Karpas-422 (cell line): ENCODE data around the gene CORIN. TPM values are rescaled to one million over a fixed set of nuclear protein-coding genes. Genes with fewer than 3 reads are reported as not detected.

Experiments used
- DNase-seq: peaks from one replicate; pipeline ENCODE4 v3.0.0-alpha.2; 2015
- H2AFZ ChIP-seq: fragments of 200-600 bp; sonication (generic); 2 replicates; pipeline ENCODE4 v1.6.1; 2014; ENCODE audit warnings: antibody characterized with exemption, low read length, mixed read lengths
- H3K27ac ChIP-seq: fragments of 200-600 bp; sonication (generic); 2 replicates; pipeline ENCODE4 v1.5.1; 2014; ENCODE audit warnings: mild to moderate bottlenecking, low read length, moderate library complexity
- H3K27me3 ChIP-seq: fragments of 200-600 bp; sonication (generic); 2 replicates; pipeline ENCODE4 v1.6.1; 2014; ENCODE audit warnings: low read length, mixed read lengths
- H3K36me3 ChIP-seq: fragments of 200-600 bp; sonication (generic); 2 replicates; pipeline ENCODE4 v1.6.1; 2014; ENCODE audit warnings: low read length, mixed read lengths; ENCODE audit not compliant: insufficient read depth
- H3K4me1 ChIP-seq: fragments of 200-600 bp; sonication (generic); 2 replicates; pipeline ENCODE4 v1.6.1; 2014; ENCODE audit warnings: mild to moderate bottlenecking, low read length, mixed read lengths
- H3K4me2 ChIP-seq: fragments of 200-600 bp; sonication (generic); 2 replicates; pipeline ENCODE4 v1.6.1; 2014; ENCODE audit warnings: low read length, low read depth, mild to moderate bottlenecking; ENCODE audit not compliant: poor library complexity, severe bottlenecking
- H3K4me3 ChIP-seq: fragments of 200-600 bp; sonication (generic); 2 replicates; pipeline ENCODE4 v1.5.1; 2014; ENCODE audit warnings: mild to moderate bottlenecking, antibody characterized with exemption, low read length, mixed read lengths
- H3K79me2 ChIP-seq: fragments of 200-600 bp; sonication (generic); 2 replicates; pipeline ENCODE4 v1.6.1; 2014; ENCODE audit warnings: mild to moderate bottlenecking, low read length, mixed read lengths
- H3K9ac ChIP-seq: fragments of 200-600 bp; sonication (generic); 2 replicates; pipeline ENCODE4 v1.6.0; 2014; ENCODE audit warnings: low read length
- H3K9me2 ChIP-seq: fragments of 200-600 bp; sonication (generic), shearing (Covaris generic); replicated peaks from 2 replicates; pipeline ENCODE4 v1.6.0; 2014; ENCODE audit warnings: mild to moderate bottlenecking, low read length, moderate library complexity; ENCODE audit not compliant: insufficient read depth
- H3K9me3 ChIP-seq: fragments of 300-700, 200-600 bp; sonication (generic); 2 replicates; pipeline ENCODE4 v1.6.1; 2014; ENCODE audit warnings: low read length, mixed read lengths
- H4K20me1 ChIP-seq: fragments of 200-600 bp; sonication (generic); 2 replicates; pipeline ENCODE4 v1.6.1; 2014; ENCODE audit warnings: mild to moderate bottlenecking, antibody characterized with exemption, low read length, low read depth; ENCODE audit not compliant: insufficient read depth
- total RNA-seq: library from RNA; depleted of rRNA; stranded (reverse); fragments of >200 nt; shearing (Covaris generic); gene quantifications from 2 replicates; pipeline ENCODE4 v1.2.3, GENCODE V29; 2014; ENCODE audit warnings: low replicate concordance

CORIN gene
- total RNA-seq, 1 experiment from 2014 or later = 2.8 TPM

- Histone ChIP-seq H3K36me3 (0 out of 2 replicates have a peak, but pooled peaks cover 4% of the 10 kb centered on the region), H3K4me3 (no peak overlapping the region), H3K9ac (no peak overlapping the region), H3K27ac (no peak overlapping the region), H2AFZ (no peak overlapping the region), H3K9me3 (peaks cover 5% of the 10 kb centered on the region; the same call in 1 of the 2 replicates), H3K4me1 (peaks cover 5% of the 10 kb centered on the region), H3K79me2 (no peaks in the 10 kb centered on the region), H3K27me3 (no peaks in the 10 kb centered on the region), H3K4me2 (peak overlapping the region; percentile 31), H4K20me1 (no peaks in the 10 kb centered on the region), H3K9me2 (no peaks in the 10 kb centered on the region)
- no peak for DNase-seq
These were observed 93.6 kb downstream of the CORIN start for GRCh38 chr4:47744253-47744652.

- no peak for DNase-seq
- 0 out of 2 replicates have a peak, but pooled peaks cover 4% of the 10 kb centered on the region for H3K36me3 ChIP-seq
- no peak overlapping the region for H3K9ac ChIP-seq
- H3K27me3 ChIP-seq = no peaks in the 10 kb centered on the region
- no peaks in the 10 kb centered on the region for H4K20me1 ChIP-seq
- no peak overlapping the region for H3K4me2 ChIP-seq
- H3K79me2 ChIP-seq = no peaks in the 10 kb centered on the region
- no peak overlapping the region for H3K4me3 ChIP-seq
- peaks cover 4% of the 10 kb centered on the region for H3K4me1 ChIP-seq
- no peaks in the 10 kb centered on the region for H3K9me2 ChIP-seq
- no peak overlapping the region for H2AFZ ChIP-seq
- no peak overlapping the region for H3K27ac ChIP-seq
- H3K9me3 ChIP-seq = peaks cover 5% of the 10 kb centered on the region; the same call in 1 of the 2 replicates
These were observed 96.7 kb downstream of the CORIN start for GRCh38 chr4:47741200-47741599.

GRCh38 chr4:47737326-47737725 is 100.5 kb downstream of the CORIN start:
- H3K9ac ChIP-seq = no peak overlapping the region
- H3K4me3 ChIP-seq = no peak overlapping the region
- no peak overlapping the region for H3K27ac ChIP-seq
- H3K36me3 ChIP-seq = no peaks in the 10 kb centered on the region
- peaks cover 5% of the 10 kb centered on the region; the same call in 1 of the 2 replicates for H3K9me3 ChIP-seq
- no peaks in the 10 kb centered on the region for H3K79me2 ChIP-seq
- DNase-seq = no peak
- no peaks in the 10 kb centered on the region for H4K20me1 ChIP-seq
- no peaks in the 10 kb centered on the region for H3K9me2 ChIP-seq
- H3K27me3 ChIP-seq = no peaks in the 10 kb centered on the region
- no peak overlapping the region for H3K4me2 ChIP-seq
- no peaks in the 10 kb centered on the region for H3K4me1 ChIP-seq
- no peak overlapping the region for H2AFZ ChIP-seq

GRCh38 chr4:47736555-47736954 is 101.3 kb downstream of the CORIN start:
- H3K79me2 ChIP-seq = no peaks in the 10 kb centered on the region
- H3K27me3 ChIP-seq = no peaks in the 10 kb centered on the region
- no peaks in the 10 kb centered on the region for H3K4me1 ChIP-seq
- no peaks in the 10 kb centered on the region for H4K20me1 ChIP-seq
- no peak overlapping the region for H3K4me3 ChIP-seq
- no peak overlapping the region for H3K4me2 ChIP-seq
- DNase-seq = no peak
- no peak overlapping the region for H2AFZ ChIP-seq
- no peaks in the 10 kb centered on the region for H3K36me3 ChIP-seq
- no peak overlapping the region for H3K27ac ChIP-seq
- H3K9me3 ChIP-seq = peaks cover 5% of the 10 kb centered on the region; the same call in 1 of the 2 replicates
- H3K9ac ChIP-seq = no peak overlapping the region
- no peaks in the 10 kb centered on the region for H3K9me2 ChIP-seq

- Histone ChIP-seq H3K36me3 (no peaks in the 10 kb centered on the region), H3K9me3 (peaks cover 5% of the 10 kb centered on the region; the same call in 1 of the 2 replicates), H3K4me2 (no peak overlapping the region), H3K27me3 (no peaks in the 10 kb centered on the region), H3K79me2 (no peaks in the 10 kb centered on the region), H4K20me1 (no peaks in the 10 kb centered on the region), H3K4me3 (no peak overlapping the region), H3K27ac (no peak overlapping the region), H3K9ac (no peak overlapping the region), H2AFZ (no peak overlapping the region), H3K4me1 (no peaks in the 10 kb centered on the region), H3K9me2 (no peaks in the 10 kb centered on the region)
- DNase-seq = no peak
These were observed 101.7 kb downstream of the CORIN start for GRCh38 chr4:47736146-47736545.

GRCh38 chr4:47733302-47734175 is 104.3 kb downstream of the CORIN start:
- Histone ChIP-seq H3K36me3 (no peaks in the 10 kb centered on the region), H3K27me3 (no peaks in the 10 kb centered on the region), H3K79me2 (no peaks in the 10 kb centered on the region), H3K4me3 (no peak overlapping the region), H3K4me2 (no peak overlapping the region), H3K9me3 (no peaks in the 10 kb centered on the region), H3K9me2 (no peaks in the 10 kb centered on the region), H3K4me1 (peaks cover 5% of the 10 kb centered on the region), H4K20me1 (no peaks in the 10 kb centered on the region), H3K27ac (no peak overlapping the region), H3K9ac (no peak overlapping the region), H2AFZ (no peak overlapping the region)
- DNase-seq = no peak

- Histone ChIP-seq H3K4me2 (no peak overlapping the region), H3K4me3 (no peak overlapping the region), H3K4me1 (peaks cover 13% of the 10 kb centered on the region), H3K36me3 (no peaks in the 10 kb centered on the region), H3K9me2 (no peaks in the 10 kb centered on the region), H2AFZ (no peak overlapping the region), H3K27me3 (no peaks in the 10 kb centered on the region), H4K20me1 (no peaks in the 10 kb centered on the region), H3K27ac (no peak overlapping the region), H3K79me2 (no peaks in the 10 kb centered on the region), H3K9ac (no peak overlapping the region), H3K9me3 (no peaks in the 10 kb centered on the region)
- DNase-seq = no peak
These were observed 106.7 kb downstream of the CORIN start for GRCh38 chr4:47731182-47731581.

- H3K4me3 ChIP-seq = no peak overlapping the region
- H3K79me2 ChIP-seq = no peaks in the 10 kb centered on the region
- no peaks in the 10 kb centered on the region for H4K20me1 ChIP-seq
- no peaks in the 10 kb centered on the region for H3K9me3 ChIP-seq
- DNase-seq = no peak
- no peak overlapping the region for H3K4me2 ChIP-seq
- no peaks in the 10 kb centered on the region for H3K9me2 ChIP-seq
- H3K27me3 ChIP-seq = no peaks in the 10 kb centered on the region
- no peak overlapping the region for H3K27ac ChIP-seq
- H3K4me1 ChIP-seq = peaks cover 13% of the 10 kb centered on the region
- no peaks in the 10 kb centered on the region for H3K36me3 ChIP-seq
- no peak overlapping the region for H2AFZ ChIP-seq
- H3K9ac ChIP-seq = no peak overlapping the region
These were observed 108.7 kb downstream of the CORIN start for GRCh38 chr4:47729131-47729680.
